Spleen (tissue), 11 donors: ENCODE measurements around the gene RAB13. TPM values are rescaled to one million over a fixed set of nuclear protein-coding genes. Genes with fewer than 3 reads are reported as not detected.

ENCODE experiments used
- DNase-seq: peaks from one replicate; pipeline ENCODE4 v3.0.0-alpha.2; 2020
- H3K27ac ChIP-seq, 8 donors: fragments of 200-600 bp; sonication (generic) in 7 of 8; 1 replicate in 4 of 8; 2 replicates in 4 of 8; pipeline versions ENCODE4 v1.5.0 to v1.8.0; 2016 to 2021; ENCODE audit warnings: inconsistent platforms in 4 of 8, mild to moderate bottlenecking in 4 of 8, moderate library complexity in 1 of 8
- H3K27me3 ChIP-seq, 7 donors: fragments of 200-600 bp; sonication (generic) in 6 of 7; replicated peaks in 1 of 7; 1 replicate in 4 of 7; 2 replicates in 3 of 7; pipeline versions ENCODE4 v1.5.0 to v1.8.0; 2016 to 2021; ENCODE audit warnings: inconsistent platforms in 3 of 7, mild to moderate bottlenecking in 1 of 7
- H3K36me3 ChIP-seq, 6 donors: fragments of 200-600 bp; sonication (generic) in 5 of 6; 1 replicate in 4 of 6; 2 replicates in 2 of 6; pipeline versions ENCODE4 v1.5.0 to v1.8.0; 2016 to 2021; ENCODE audit warnings: inconsistent platforms in 2 of 6
- H3K4me1 ChIP-seq, 6 donors: fragments of 200-600 bp; sonication (generic) in 5 of 6; 1 replicate in 3 of 6; 2 replicates in 3 of 6; pipeline versions ENCODE4 v1.5.0 to v1.8.0; 2016 to 2021; ENCODE audit warnings: inconsistent platforms in 3 of 6
- H3K4me3 ChIP-seq, 8 donors: fragments of 200-600 bp; sonication (generic) in 7 of 8; 1 replicate in 4 of 8; 2 replicates in 4 of 8; pipeline versions ENCODE4 v1.5.0 to v1.8.0; 2016 to 2021; ENCODE audit warnings: inconsistent platforms in 4 of 8, mild to moderate bottlenecking in 4 of 8, moderate library complexity in 2 of 8
- H3K9me3 ChIP-seq, 8 donors: fragments of 200-600 bp; sonication (generic) in 7 of 8; 1 replicate in 4 of 8; 2 replicates in 4 of 8; pipeline versions ENCODE4 v1.5.0 to v1.8.0; 2016 to 2021; ENCODE audit warnings: inconsistent platforms in 4 of 8
- CTCF ChIP-seq, 11 experiments: fragments of 200-600 bp in 7 of 11; fragments of 450-650 bp in 4 of 11; sonication (generic) in 4 of 11; IDR thresholded peaks in 8 of 11; conservative IDR thresholded peaks in 3 of 11; 1 replicate in 7 of 11; 2 replicates in 4 of 11; pipeline versions ENCODE4 v1.4.0 to v1.8.0; 2016 to 2021; ENCODE audit warnings: antibody characterized with exemption in 11 of 11, inconsistent platforms in 4 of 11, mild to moderate bottlenecking in 1 of 11
- POLR2A ChIP-seq, 3 donors: fragments of 450-650 bp; IDR thresholded peaks; one replicate each; pipeline ENCODE4 v1.5.1; 2017; ENCODE audit warnings: antibody characterized with exemption in 3 of 3, mild to moderate bottlenecking in 1 of 3
- POLR2AphosphoS5 ChIP-seq, 3 donors: sonication (generic); formaldehyde crosslinking; IDR thresholded peaks; one replicate each; pipeline ENCODE4 v1.5.1; 2017; ENCODE audit warnings: antibody characterized with exemption in 3 of 3
- WGBS, 5 donors: extraction: QIAGEN DNeasy Blood & Tissue Kit in 3 of 5; methylation state at CpG; one replicate each; pipeline versions ENCODE4 v1.1.5 to v1.1.7; 2013 to 2018; 5-methylcytosine and 5-hydroxymethylcytosine counted together
- intact Hi-C: fragments of 100-400 bp; cut with DNase I; formaldehyde crosslinking; loops from one replicate; pipeline ENCODE4 v1.15.0; 2023; ENCODE audit warnings: low total_unique reads
- polyA plus RNA-seq, 3 donors: library from polyadenylated mRNA; stranded (reverse); fragments of 200-250 nt; gene quantifications; one replicate each; pipeline ENCODE4 v1.2.1, GENCODE V29; 2013
- total RNA-seq, 7 donors: library from RNA; depleted of rRNA in 3 of 7; stranded (reverse); fragments of >200 nt in 3 of 7; fragmentation: NEBNext Ultra II Directional in 4 of 7; extraction: Animal tissue kit (Norgen Biotek cat#: 25700) in 4 of 7; gene quantifications; one replicate each; pipeline versions ENCODE4 v1.1.0 to v1.2.1, GENCODE V29; 2016 to 2021
- donor health status: healthy with polysubstance abuse.
- donor health status: DM: no; HTN: no; CAD: no; lungs with moderate emphysema.
- donor health status: DM: no; HTN: no; CAD: no.
- donor health status: Bipolar disorder and iron deficiency.
- donor health status: healthy.
- donor health status: DM: no; HTN: no; CAD: no.
- donor health status: DM: yes; HTN: yes; CAD: no.

The RAB13 gene
- total and polyA plus RNA-seq, 10 donors = 31.8 to 115 (median 74.9) TPM

GRCh38 chr1:153991806-153992205, 5.7 kb upstream of the RAB13 start:
- H3K27ac ChIP-seq = peak overlapping the region in 7 of 8 donors; percentile 94 to 99 (median 97)
- peak overlapping the region; percentile 61 to 95 (median 72) for H3K4me3 ChIP-seq
- H3K36me3 ChIP-seq = peaks cover 0 to 53% (median 45%) of the 10 kb centered on the region in 6 donors
- H3K4me1 ChIP-seq = peaks cover 24 to 63% (median 50%) of the 10 kb centered on the region in 6 donors
- H3K9me3 ChIP-seq = no peaks in the 10 kb centered on the region
- no peak for DNase-seq
- 64 to 83% (median 76%) methylated on average over 2 of the region's 2 CpGs for WGBS, 5 donors
- H3K27me3 ChIP-seq = no peaks in the 10 kb centered on the region
- intact Hi-C loops = no loop called here
- TF ChIP-seq POLR2A (IDR thresholded peaks at IDR 0.05) (no peak), CTCF (IDR thresholded peaks at IDR 0.05 in 8 of 11, conservative IDR thresholded peaks at IDR 0.05 in 3 of 11) (no peak), POLR2AphosphoS5 (IDR thresholded peaks at IDR 0.05) (no peak)

- Histone ChIP-seq H3K4me3 (peak overlapping the region; percentile 61 to 95 (median 72)), H3K27ac (peak overlapping the region; percentile 94 to 99 (median 97)), H3K27me3 (no peaks in the 10 kb centered on the region), H3K4me1 (peaks cover 30 to 69% (median 56%) of the 10 kb centered on the region in 6 donors), H3K9me3 (no peaks in the 10 kb centered on the region), H3K36me3 (peaks cover 0 to 50% (median 44%) of the 10 kb centered on the region in 6 donors)
- no peak for DNase-seq
- TF ChIP-seq POLR2AphosphoS5 (IDR thresholded peaks at IDR 0.05) (no peak), CTCF (IDR thresholded peaks at IDR 0.05 in 8 of 11, conservative IDR thresholded peaks at IDR 0.05 in 3 of 11) (no peak), POLR2A (IDR thresholded peaks at IDR 0.05) (no peak)
- 9 to 15% (median 10%) methylated on average over 9 of the region's 9 CpGs for WGBS, 5 donors
- intact Hi-C loops = no loop called here
Observed at GRCh38 chr1:153991151-153991630, 5.1 kb upstream of the RAB13 start.

GRCh38 chr1:153990468-153991150, 4.5 kb upstream of the RAB13 start, which contains the start of gene RPS27:
TSS of gene RPS27 (plus strand) at chr1:153990762. CDS start at chr1:153990797, 35 bp downstream.
- H3K4me1 ChIP-seq = peaks cover 30 to 75% (median 61%) of the 10 kb centered on the region in 6 donors
- peak within 1 kb of the TSS; percentile 94 to 99 (median 97) for H3K27ac ChIP-seq
- WGBS, 5 donors = 0% methylated on average over 35 to 36 of the region's 36 CpGs
- no peaks in the 10 kb centered on the region for H3K9me3 ChIP-seq
- DNase-seq = peak; percentile 92
- H3K4me3 ChIP-seq = peak within 1 kb of the TSS; percentile 61 to 95 (median 72)
- H3K27me3 ChIP-seq = no peaks in the 10 kb centered on the region
- intact Hi-C loops = no loop called here
- TF ChIP-seq CTCF (IDR thresholded peaks at IDR 0.05 in 8 of 11, conservative IDR thresholded peaks at IDR 0.05 in 3 of 11) (peak in 3 of 11 experiments; percentile 27 to 41 (median 36)), POLR2A (IDR thresholded peaks at IDR 0.05) (peak; percentile 93 to 97 (median 94)), POLR2AphosphoS5 (IDR thresholded peaks at IDR 0.05) (peak; percentile 96 to 100 (median 99))
- peaks cover 0 to 44% (median 39%) of the 10 kb centered on the region in 6 donors for H3K36me3 ChIP-seq

GRCh38 chr1:153987621-153988020, 1.5 kb upstream of the RAB13 start:
- no peaks in the 10 kb centered on the region for H3K9me3 ChIP-seq
- intact Hi-C loops = no loop called here
- H3K4me1 ChIP-seq = peaks cover 30 to 77% (median 63%) of the 10 kb centered on the region in 6 donors
- peaks cover 0 to 23% (median 9%) of the 10 kb centered on the region in 6 donors for H3K36me3 ChIP-seq
- TF ChIP-seq CTCF (IDR thresholded peaks at IDR 0.05 in 8 of 11, conservative IDR thresholded peaks at IDR 0.05 in 3 of 11) (no peak), POLR2AphosphoS5 (IDR thresholded peaks at IDR 0.05) (no peak), POLR2A (IDR thresholded peaks at IDR 0.05) (no peak)
- H3K4me3 ChIP-seq = no peak overlapping the region
- WGBS, 5 donors = 84 to 95% (median 90%) methylated on average over 8 of the region's 8 CpGs
- peak overlapping the region in 5 of 8 donors; percentile 82 to 91 (median 86) for H3K27ac ChIP-seq
- no peak for DNase-seq
- no peaks in the 10 kb centered on the region for H3K27me3 ChIP-seq
